CD4-positive, alpha-beta T cell treated with Interleukin-1 beta for 1 hour (primary cell): Measurements from ENCODE around the gene RPS6KA1.

Source experiments
- DNase-seq, 2 donors: peaks; one replicate each; pipeline ENCODE4 v3.0.0-alpha.2; 2020 to 2022

Gene RPS6KA1

GRCh38 chr1:26533951-26534509, 4.5 kb downstream of the RPS6KA1 start:
- no peak for DNase-seq

GRCh38 chr1:26535201-26535600, 5.6 kb downstream of the RPS6KA1 start:
- DNase-seq, result no peak

- DNase-seq, result no peak
Measured at GRCh38 chr1:26536081-26536480, 6.5 kb downstream of the RPS6KA1 start.

- no peak for DNase-seq
Measured at GRCh38 chr1:26536521-26536920, 7.0 kb downstream of the RPS6KA1 start.

GRCh38 chr1:26537951-26538352, 8.4 kb downstream of the RPS6KA1 start:
- DNase-seq, result peak; percentile 44 to 72

GRCh38 chr1:26538480-26539412, 9.2 kb downstream of the RPS6KA1 start:
- DNase-seq, result peak; percentile 36 to 61

GRCh38 chr1:26539722-26540121, 10.2 kb downstream of the RPS6KA1 start:
- no peak for DNase-seq

- DNase-seq, result peak in 1 of 2 donors; percentile 14
Measured at GRCh38 chr1:26540351-26540750, 10.8 kb downstream of the RPS6KA1 start.

GRCh38 chr1:26541431-26541815, 11.9 kb downstream of the RPS6KA1 start:
- DNase-seq, result no peak

GRCh38 chr1:26541816-26542711, 12.5 kb downstream of the RPS6KA1 start:
- peak; percentile 78 to 91 for DNase-seq

GRCh38 chr1:26542771-26543451, 13.3 kb downstream of the RPS6KA1 start:
- peak in 1 of 2 donors; percentile 61 for DNase-seq

GRCh38 chr1:26543462-26543861, 13.9 kb downstream of the RPS6KA1 start:
- DNase-seq, result no peak

- DNase-seq, result no peak
Measured at GRCh38 chr1:26544126-26544525, 14.6 kb downstream of the RPS6KA1 start.

- no peak for DNase-seq
Measured at GRCh38 chr1:26545969-26546323, 16.4 kb downstream of the RPS6KA1 start.

GRCh38 chr1:26546375-26546774, 16.8 kb downstream of the RPS6KA1 start:
- DNase-seq, result peak in 1 of 2 donors; percentile 35

- DNase-seq, result no peak
Measured at GRCh38 chr1:26546819-26547218, 17.3 kb downstream of the RPS6KA1 start.

GRCh38 chr1:26548841-26549240, 19.3 kb downstream of the RPS6KA1 start:
- no peak for DNase-seq

- no peak for DNase-seq
Measured at GRCh38 chr1:26550946-26551345, 21.4 kb downstream of the RPS6KA1 start.

GRCh38 chr1:26552720-26553119, 23.2 kb downstream of the RPS6KA1 start:
- DNase-seq, result no peak

GRCh38 chr1:26553942-26554682, 24.6 kb downstream of the RPS6KA1 start:
- peak; percentile 17 to 49 for DNase-seq

GRCh38 chr1:26554781-26555180, 25.2 kb downstream of the RPS6KA1 start:
- no peak for DNase-seq

- no peak for DNase-seq
Measured at GRCh38 chr1:26555550-26555981, 26.0 kb downstream of the RPS6KA1 start.
